HepG2 (cell line): ENCODE results near the gene TIMM44. TPM values are rescaled to one million over a fixed set of nuclear protein-coding genes. Genes with fewer than 3 reads are reported as not detected.

Experiments
- ADNP ChIP-seq: sonication (generic); formaldehyde crosslinking; IDR thresholded peaks from 2 replicates; pipeline ENCODE4 v1.4.0; 2020; ENCODE audit warnings: missing genetic modification reagents
- EHMT2 ChIP-seq: fragments of 200-600 bp; sonication (generic); IDR thresholded peaks from 2 replicates; pipeline ENCODE4 v1.7.0; 2017; ENCODE audit warnings: antibody characterized with exemption, low read depth, low read length, borderline replicate concordance
- GFI1 ChIP-seq: sonication (generic); formaldehyde crosslinking; IDR thresholded peaks from 2 replicates; pipeline ENCODE4 v1.5.0; 2020; ENCODE audit warnings: missing genetic modification reagents, mild to moderate bottlenecking, borderline replicate concordance
- HMG20A ChIP-seq: IDR thresholded peaks from 2 replicates; pipeline ENCODE4 v1.6.1; 2016; ENCODE audit warnings: borderline replicate concordance
- HOXA5 ChIP-seq: sonication (generic); formaldehyde crosslinking; IDR thresholded peaks from 2 replicates; pipeline ENCODE4 v1.4.0; 2020; ENCODE audit warnings: missing genetic modification reagents
- KLF16 ChIP-seq, 2 experiments: sonication (generic) in 1 of 2; formaldehyde crosslinking in 1 of 2; IDR thresholded peaks; 2 replicates each; pipeline versions ENCODE4 v1.6.1 to v1.8.0; 2016 to 2023; ENCODE audit warnings: missing genetic modification reagents in 2 of 2, missing compliant biosample characterization in 1 of 2
- NFYC ChIP-seq: IDR thresholded peaks from 2 replicates; pipeline ENCODE4 v1.6.1; 2016; ENCODE audit warnings: missing genetic modification reagents, missing compliant biosample characterization
- NKX3-1 ChIP-seq: sonication (generic); formaldehyde crosslinking; IDR thresholded peaks from 2 replicates; pipeline ENCODE4 v1.5.0; 2020; ENCODE audit warnings: missing genetic modification reagents
- RARA ChIP-seq: IDR thresholded peaks from 2 replicates; pipeline ENCODE4 v1.6.1; 2016; ENCODE audit warnings: missing genetic modification reagents, missing compliant biosample characterization
- SMAD3 ChIP-seq: sonication (generic); formaldehyde crosslinking; IDR thresholded peaks from 2 replicates; pipeline ENCODE4 v1.4.0; 2020; ENCODE audit warnings: missing genetic modification reagents
- SPEN ChIP-seq: sonication (generic); formaldehyde crosslinking; IDR thresholded peaks from 2 replicates; pipeline ENCODE4 v1.5.1; 2020; ENCODE audit warnings: low read depth, mild to moderate bottlenecking, missing genetic modification reagents
- TARDBP ChIP-seq: sonication (generic); formaldehyde crosslinking; IDR thresholded peaks from 2 replicates; pipeline ENCODE4 v1.8.0; 2022; ENCODE audit warnings: mild to moderate bottlenecking, missing genetic modification reagents
- ZBTB8A ChIP-seq: sonication (generic); formaldehyde crosslinking; IDR thresholded peaks from 2 replicates; pipeline ENCODE4 v1.4.0; 2020; ENCODE audit warnings: mild to moderate bottlenecking, low read depth, missing genetic modification reagents, borderline replicate concordance
- ZNF615 ChIP-seq: sonication (generic); formaldehyde crosslinking; IDR thresholded peaks from 2 replicates; pipeline ENCODE4 v1.5.0; 2020; ENCODE audit warnings: mild to moderate bottlenecking, missing genetic modification reagents, borderline replicate concordance
- ZNF709 ChIP-seq: sonication (generic); formaldehyde crosslinking; IDR thresholded peaks from 2 replicates; pipeline ENCODE4 v1.5.0; 2020; ENCODE audit warnings: mild to moderate bottlenecking, missing genetic modification reagents
- ZNF761 ChIP-seq: sonication (generic); formaldehyde crosslinking; conservative IDR thresholded peaks from 2 replicates; pipeline ENCODE4 v1.4.0; 2020; ENCODE audit warnings: mild to moderate bottlenecking, missing genetic modification reagents
- polyA plus RNA-seq, 8 experiments: library from polyadenylated mRNA; depleted of rRNA in 3 of 8; stranded (reverse) in 7 of 8; unstranded in 1 of 8; fragments of >200 nt; fragmentation: Illumina TruSeq in 4 of 8; extraction: Trizol in 4 of 8; gene quantifications; 2 replicates each; pipeline versions ENCODE4 v1.2.1 to v1.2.3, GENCODE V29; 2011 to 2016; ENCODE audit warnings: low read depth in 4 of 8, missing spikeins in 1 of 8, mixed read lengths in 1 of 8; ENCODE audit not compliant: insufficient read depth in 1 of 8
- total RNA-seq, 5 experiments: library from RNA; depleted of rRNA; stranded (reverse); fragments of >200 nt; fragmentation: Illumina TruSeq; extraction: Trizol; gene quantifications; 2 replicates each; pipeline ENCODE4 v1.2.3, GENCODE V29; 2016; ENCODE audit warnings: low read depth in 1 of 5
- TF ChIP-seq, protein P1 (sequence below): sonication (generic); formaldehyde crosslinking; IDR thresholded peaks from 2 replicates; pipeline ENCODE4 v1.8.1; 2023; ENCODE audit warnings: mild to moderate bottlenecking, missing genetic modification reagents
- TF ChIP-seq, protein P2 (sequence below): sonication (generic); formaldehyde crosslinking; IDR thresholded peaks from 2 replicates; pipeline ENCODE4 v1.5.1; 2020; ENCODE audit warnings: missing genetic modification reagents, mild to moderate bottlenecking, borderline replicate concordance
- TF ChIP-seq, protein P3 (sequence below): sonication (generic); formaldehyde crosslinking; IDR thresholded peaks from 2 replicates; pipeline ENCODE4 v1.4.0; 2020; ENCODE audit warnings: missing genetic modification reagents
- TF ChIP-seq, protein P4 (sequence below): sonication (generic); formaldehyde crosslinking; IDR thresholded peaks from 2 replicates; pipeline ENCODE4 v1.5.0; 2020; ENCODE audit warnings: mild to moderate bottlenecking, low read depth, missing genetic modification reagents, borderline replicate concordance

TIMM44 gene
- total and polyA plus RNA-seq, 2 of the 13 experiments (the other 11 are each of a cell fraction or from before 2014, with no cell fraction given), result 42.9 to 72.6 TPM

DNA sequence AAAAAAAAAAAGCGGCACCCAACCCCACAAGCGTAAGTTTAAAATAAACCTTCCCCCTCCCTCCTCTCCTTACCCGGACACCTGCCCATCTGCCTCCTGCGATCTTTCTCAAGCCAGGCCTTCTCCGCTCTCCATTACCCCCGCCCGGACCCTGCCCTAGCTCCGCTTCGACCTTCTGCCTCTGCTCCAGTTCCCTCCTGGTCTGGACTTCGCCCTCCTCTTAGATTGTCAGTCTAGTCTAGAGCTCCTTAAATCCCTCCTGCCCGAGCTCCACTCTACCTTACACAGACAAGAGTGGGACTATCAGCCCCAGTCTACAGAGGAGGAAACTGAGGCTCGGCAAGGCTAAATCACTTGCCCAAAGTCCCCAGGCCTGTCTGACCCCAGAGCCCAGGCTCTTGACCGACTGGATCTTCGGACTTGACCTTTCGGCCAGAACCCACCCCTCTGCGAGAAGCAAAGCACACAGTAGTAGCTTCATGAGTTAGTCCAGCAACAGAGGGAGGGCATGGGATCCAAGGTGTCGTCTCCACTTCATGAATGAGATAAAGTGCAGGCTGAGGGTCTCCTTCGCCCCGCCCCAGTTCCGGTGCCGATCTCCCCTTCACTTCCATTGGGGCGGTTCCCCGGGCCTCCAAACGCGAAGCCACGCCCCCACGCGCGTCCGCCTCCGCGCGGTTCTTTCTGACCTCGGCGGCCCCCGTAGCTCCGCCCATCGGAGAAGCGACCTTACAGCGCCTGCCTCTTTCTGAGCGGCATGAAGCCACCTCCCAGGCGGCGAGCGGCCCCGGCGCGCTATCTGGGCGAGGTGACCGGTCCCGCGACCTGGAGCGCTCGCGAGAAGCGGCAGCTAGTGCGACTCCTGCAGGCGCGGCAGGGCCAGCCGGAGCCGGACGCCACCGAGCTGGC, 23.6 kb downstream of the TIMM44 start, which contains the start of gene SNAPC2 (continued):
- TF ChIP-seq, protein P1, sequence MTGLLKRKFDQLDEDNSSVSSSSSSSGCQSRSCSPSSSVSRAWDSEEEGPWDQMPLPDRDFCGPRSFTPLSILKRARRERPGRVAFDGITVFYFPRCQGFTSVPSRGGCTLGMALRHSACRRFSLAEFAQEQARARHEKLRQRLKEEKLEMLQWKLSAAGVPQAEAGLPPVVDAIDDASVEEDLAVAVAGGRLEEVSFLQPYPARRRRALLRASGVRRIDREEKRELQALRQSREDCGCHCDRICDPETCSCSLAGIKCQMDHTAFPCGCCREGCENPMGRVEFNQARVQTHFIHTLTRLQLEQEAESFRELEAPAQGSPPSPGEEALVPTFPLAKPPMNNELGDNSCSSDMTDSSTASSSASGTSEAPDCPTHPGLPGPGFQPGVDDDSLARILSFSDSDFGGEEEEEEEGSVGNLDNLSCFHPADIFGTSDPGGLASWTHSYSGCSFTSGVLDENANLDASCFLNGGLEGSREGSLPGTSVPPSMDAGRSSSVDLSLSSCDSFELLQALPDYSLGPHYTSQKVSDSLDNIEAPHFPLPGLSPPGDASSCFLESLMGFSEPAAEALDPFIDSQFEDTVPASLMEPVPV, result no peak
- peak; percentile 78; the same call in 1 of the 2 replicates for TF ChIP-seq SMAD3 (CRISPR knock-in tag)
- no peak for TF ChIP-seq EHMT2
- no peak for TF ChIP-seq HOXA5
- no peak for TF ChIP-seq ADNP (CRISPR knock-in tag)
- no peak for TF ChIP-seq NFYC (CRISPR knock-in tag)
- TF ChIP-seq HMG20A (CRISPR knock-in tag), result no peak
- peak; percentile 87 for TF ChIP-seq SPEN (CRISPR knock-in tag)
- TF ChIP-seq ZBTB8A (CRISPR knock-in tag), result no peak
- TF ChIP-seq, protein P2, sequence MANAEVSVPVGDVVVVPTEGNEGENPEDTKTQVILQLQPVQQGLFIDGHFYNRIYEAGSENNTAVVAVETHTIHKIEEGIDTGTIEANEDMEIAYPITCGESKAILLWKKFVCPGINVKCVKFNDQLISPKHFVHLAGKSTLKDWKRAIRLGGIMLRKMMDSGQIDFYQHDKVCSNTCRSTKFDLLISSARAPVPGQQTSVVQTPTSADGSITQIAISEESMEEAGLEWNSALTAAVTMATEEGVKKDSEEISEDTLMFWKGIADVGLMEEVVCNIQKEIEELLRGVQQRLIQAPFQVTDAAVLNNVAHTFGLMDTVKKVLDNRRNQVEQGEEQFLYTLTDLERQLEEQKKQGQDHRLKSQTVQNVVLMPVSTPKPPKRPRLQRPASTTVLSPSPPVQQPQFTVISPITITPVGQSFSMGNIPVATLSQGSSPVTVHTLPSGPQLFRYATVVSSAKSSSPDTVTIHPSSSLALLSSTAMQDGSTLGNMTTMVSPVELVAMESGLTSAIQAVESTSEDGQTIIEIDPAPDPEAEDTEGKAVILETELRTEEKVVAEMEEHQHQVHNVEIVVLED (CRISPR knock-in tag), result peak; percentile 82
- TF ChIP-seq ZNF615, result no peak
- TF ChIP-seq KLF16 (CRISPR knock-in tag; IDR thresholded peaks at IDR 0.05), result peak in 1 of 2 experiments; percentile 88; a peak in 2 of 4 replicates
- TF ChIP-seq NKX3-1 (CRISPR knock-in tag), result no peak
- TF ChIP-seq, protein P3, sequence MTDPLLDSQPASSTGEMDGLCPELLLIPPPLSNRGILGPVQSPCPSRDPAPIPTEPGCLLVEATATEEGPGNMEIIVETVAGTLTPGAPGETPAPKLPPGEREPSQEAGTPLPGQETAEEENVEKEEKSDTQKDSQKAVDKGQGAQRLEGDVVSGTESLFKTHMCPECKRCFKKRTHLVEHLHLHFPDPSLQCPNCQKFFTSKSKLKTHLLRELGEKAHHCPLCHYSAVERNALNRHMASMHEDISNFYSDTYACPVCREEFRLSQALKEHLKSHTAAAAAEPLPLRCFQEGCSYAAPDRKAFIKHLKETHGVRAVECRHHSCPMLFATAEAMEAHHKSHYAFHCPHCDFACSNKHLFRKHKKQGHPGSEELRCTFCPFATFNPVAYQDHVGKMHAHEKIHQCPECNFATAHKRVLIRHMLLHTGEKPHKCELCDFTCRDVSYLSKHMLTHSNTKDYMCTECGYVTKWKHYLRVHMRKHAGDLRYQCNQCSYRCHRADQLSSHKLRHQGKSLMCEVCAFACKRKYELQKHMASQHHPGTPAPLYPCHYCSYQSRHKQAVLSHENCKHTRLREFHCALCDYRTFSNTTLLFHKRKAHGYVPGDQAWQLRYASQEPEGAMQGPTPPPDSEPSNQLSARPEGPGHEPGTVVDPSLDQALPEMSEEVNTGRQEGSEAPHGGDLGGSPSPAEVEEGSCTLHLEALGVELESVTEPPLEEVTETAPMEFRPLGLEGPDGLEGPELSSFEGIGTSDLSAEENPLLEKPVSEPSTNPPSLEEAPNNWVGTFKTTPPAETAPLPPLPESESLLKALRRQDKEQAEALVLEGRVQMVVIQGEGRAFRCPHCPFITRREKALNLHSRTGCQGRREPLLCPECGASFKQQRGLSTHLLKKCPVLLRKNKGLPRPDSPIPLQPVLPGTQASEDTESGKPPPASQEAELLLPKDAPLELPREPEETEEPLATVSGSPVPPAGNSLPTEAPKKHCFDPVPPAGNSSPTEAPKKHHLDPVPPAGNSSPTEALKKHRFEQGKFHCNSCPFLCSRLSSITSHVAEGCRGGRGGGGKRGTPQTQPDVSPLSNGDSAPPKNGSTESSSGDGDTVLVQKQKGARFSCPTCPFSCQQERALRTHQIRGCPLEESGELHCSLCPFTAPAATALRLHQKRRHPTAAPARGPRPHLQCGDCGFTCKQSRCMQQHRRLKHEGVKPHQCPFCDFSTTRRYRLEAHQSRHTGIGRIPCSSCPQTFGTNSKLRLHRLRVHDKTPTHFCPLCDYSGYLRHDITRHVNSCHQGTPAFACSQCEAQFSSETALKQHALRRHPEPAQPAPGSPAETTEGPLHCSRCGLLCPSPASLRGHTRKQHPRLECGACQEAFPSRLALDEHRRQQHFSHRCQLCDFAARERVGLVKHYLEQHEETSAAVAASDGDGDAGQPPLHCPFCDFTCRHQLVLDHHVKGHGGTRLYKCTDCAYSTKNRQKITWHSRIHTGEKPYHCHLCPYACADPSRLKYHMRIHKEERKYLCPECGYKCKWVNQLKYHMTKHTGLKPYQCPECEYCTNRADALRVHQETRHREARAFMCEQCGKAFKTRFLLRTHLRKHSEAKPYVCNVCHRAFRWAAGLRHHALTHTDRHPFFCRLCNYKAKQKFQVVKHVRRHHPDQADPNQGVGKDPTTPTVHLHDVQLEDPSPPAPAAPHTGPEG, result peak; percentile 62; the same call in 1 of the 2 replicates
- 0 out of 2 replicates have a peak, but pooled peaks have one; percentile 70 for TF ChIP-seq ZNF761 (CRISPR knock-in tag)
- TF ChIP-seq GFI1 (CRISPR knock-in tag), result no peak
- TF ChIP-seq TARDBP (CRISPR knock-in tag), result no peak
- TF ChIP-seq, protein P4, sequence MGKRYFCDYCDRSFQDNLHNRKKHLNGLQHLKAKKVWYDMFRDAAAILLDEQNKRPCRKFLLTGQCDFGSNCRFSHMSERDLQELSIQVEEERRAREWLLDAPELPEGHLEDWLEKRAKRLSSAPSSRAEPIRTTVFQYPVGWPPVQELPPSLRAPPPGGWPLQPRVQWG (CRISPR knock-in tag), result no peak
- TF ChIP-seq ZNF709, result no peak
- no peak; the same call in 1 of the 2 replicates for TF ChIP-seq RARA
